ENCODE measurements around the gene DENND4A. TPM values are rescaled to one million over a fixed set of nuclear protein-coding genes. Genes with fewer than 3 reads are reported as not detected.
A peak's percentile ranks its signal among the peaks of the same experiment; 100 is the strongest.

Gene DENND4A
- total RNA-seq, 1 experiment from 2014 or later = 13.2 TPM

DNA sequence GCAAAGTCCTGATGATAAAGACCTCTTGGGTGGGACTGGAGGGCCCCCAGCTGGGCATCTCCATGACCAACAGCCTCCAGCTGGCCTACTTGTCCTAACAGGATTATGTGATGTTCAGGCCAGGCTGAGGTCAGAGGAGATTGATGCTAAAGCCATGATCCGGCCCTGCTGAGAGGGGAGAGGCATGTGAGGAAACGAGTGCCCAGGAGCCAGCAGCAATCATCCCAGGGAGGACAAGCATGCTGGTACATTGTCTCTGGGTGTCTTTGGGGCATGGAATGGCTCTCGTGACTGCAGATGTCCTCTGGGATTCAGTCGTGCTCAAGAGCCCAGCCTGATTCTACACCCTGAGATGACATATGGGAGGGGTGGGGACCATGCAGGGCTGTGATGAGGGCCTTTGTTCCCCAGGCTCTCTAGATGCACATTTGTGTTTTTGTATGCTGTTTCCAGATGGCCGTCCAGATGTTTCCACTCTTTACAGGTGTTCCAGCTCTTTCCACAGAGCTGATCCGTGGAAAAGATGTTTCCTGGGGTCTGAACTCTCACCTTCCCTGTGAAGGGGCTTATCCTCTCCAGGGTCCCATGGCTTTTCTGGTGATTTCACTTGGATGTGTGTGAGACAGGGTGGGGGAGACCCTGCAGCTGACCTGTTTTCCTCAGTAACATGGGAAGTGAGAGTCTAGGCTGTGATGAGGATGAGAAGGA, 150.2 kb downstream of the DENND4A start:
- Histone ChIP-seq H3K27me3 (replicated peaks; ENCODE audit: insufficient read depth, low read depth, low read length, poor library complexity) (no peaks in the 10 kb centered on the region), H3K4me3 (ENCODE audit: low read depth, low read length, poor library complexity, severe bottlenecking) (no peak overlapping the region), H3K4me1 (ENCODE audit: insufficient read depth, low read length, poor library complexity, severe bottlenecking) (no peaks in the 10 kb centered on the region), H3K9me3 (ENCODE audit: low read depth, low read length, poor library complexity, severe bottlenecking) (no peaks in the 10 kb centered on the region), H3K27ac (ENCODE audit: low read depth, low read length, poor library complexity, severe bottlenecking) (no peak overlapping the region), H3K36me3 (ENCODE audit: insufficient read depth, low read length, poor library complexity, severe bottlenecking) (no peaks in the 10 kb centered on the region)
- DNase-seq (ENCODE audit: low spot score) = no peak
- ChIA-PET POLR2A (ENCODE audit: low non-redundant PET) (no interaction called here), CTCF (no interaction called here)
- TF ChIP-seq EZH2 (IDR thresholded peaks at IDR 0.05; ENCODE audit: borderline replicate concordance, low read depth, low read length, poor library complexity, severe bottlenecking) = no peak
- TF ChIP-seq, protein P1, sequence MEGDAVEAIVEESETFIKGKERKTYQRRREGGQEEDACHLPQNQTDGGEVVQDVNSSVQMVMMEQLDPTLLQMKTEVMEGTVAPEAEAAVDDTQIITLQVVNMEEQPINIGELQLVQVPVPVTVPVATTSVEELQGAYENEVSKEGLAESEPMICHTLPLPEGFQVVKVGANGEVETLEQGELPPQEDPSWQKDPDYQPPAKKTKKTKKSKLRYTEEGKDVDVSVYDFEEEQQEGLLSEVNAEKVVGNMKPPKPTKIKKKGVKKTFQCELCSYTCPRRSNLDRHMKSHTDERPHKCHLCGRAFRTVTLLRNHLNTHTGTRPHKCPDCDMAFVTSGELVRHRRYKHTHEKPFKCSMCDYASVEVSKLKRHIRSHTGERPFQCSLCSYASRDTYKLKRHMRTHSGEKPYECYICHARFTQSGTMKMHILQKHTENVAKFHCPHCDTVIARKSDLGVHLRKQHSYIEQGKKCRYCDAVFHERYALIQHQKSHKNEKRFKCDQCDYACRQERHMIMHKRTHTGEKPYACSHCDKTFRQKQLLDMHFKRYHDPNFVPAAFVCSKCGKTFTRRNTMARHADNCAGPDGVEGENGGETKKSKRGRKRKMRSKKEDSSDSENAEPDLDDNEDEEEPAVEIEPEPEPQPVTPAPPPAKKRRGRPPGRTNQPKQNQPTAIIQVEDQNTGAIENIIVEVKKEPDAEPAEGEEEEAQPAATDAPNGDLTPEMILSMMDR (conservative IDR thresholded peaks at IDR 0.05; ENCODE audit: low read depth, low read length) = no peak
- no TSS peak for BruUV-seq (replicated peaks)
- intact Hi-C loops (cut with micrococcal nuclease; ENCODE audit: unreplicated experiment) = loop anchor here (10.0 kb wide), 1 partner anchor 193 kb away; no protein-coding TSS in a partner anchor

DNA sequence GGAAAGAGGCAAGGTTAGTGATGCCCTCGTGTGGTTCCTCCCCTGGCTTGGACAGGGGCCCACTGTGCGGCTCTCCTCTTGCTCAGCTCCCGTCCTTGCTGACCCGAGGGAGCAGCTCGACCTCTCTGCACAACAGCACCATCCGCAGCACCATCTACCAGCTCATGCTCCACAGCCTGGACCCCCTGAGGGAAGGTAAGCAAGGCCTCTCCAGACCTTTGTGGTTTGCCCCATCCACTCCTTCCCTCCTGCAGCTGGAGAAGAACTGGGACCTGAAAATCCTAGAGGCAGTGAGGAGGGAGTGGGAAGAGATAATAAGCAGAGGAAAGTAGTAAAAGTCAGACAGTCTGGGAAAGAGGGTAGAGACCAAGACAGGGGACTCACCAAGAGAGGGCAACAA, 152.6 kb downstream of the DENND4A start:
- POLR2A ChIA-PET (ENCODE audit: low non-redundant PET) = no interaction called here
- intact Hi-C loops (cut with micrococcal nuclease; ENCODE audit: unreplicated experiment) = loop anchor here (5.0 kb wide), 1 partner anchor 218 kb away; no protein-coding TSS in a partner anchor
- H3K27me3 ChIP-seq (replicated peaks; ENCODE audit: insufficient read depth, low read depth, low read length, poor library complexity) = no peaks in the 10 kb centered on the region
- no peaks in the 10 kb centered on the region for H3K9me3 ChIP-seq (ENCODE audit: low read depth, low read length, poor library complexity, severe bottlenecking)
- DNase-seq (ENCODE audit: low spot score) = no peak
- H3K4me3 ChIP-seq (ENCODE audit: low read depth, low read length, poor library complexity, severe bottlenecking) = no peak overlapping the region
- TF ChIP-seq EZH2 (IDR thresholded peaks at IDR 0.05; ENCODE audit: borderline replicate concordance, low read depth, low read length, poor library complexity, severe bottlenecking) = no peak
- TF ChIP-seq, protein P1 (conservative IDR thresholded peaks at IDR 0.05; ENCODE audit: low read depth, low read length) = no peak
- BruUV-seq (replicated peaks) = no TSS peak
- no peak overlapping the region for H3K27ac ChIP-seq (ENCODE audit: low read depth, low read length, poor library complexity, severe bottlenecking)
- H3K36me3 ChIP-seq (ENCODE audit: insufficient read depth, low read length, poor library complexity, severe bottlenecking) = no peaks in the 10 kb centered on the region
- no peaks in the 10 kb centered on the region for H3K4me1 ChIP-seq (ENCODE audit: insufficient read depth, low read length, poor library complexity, severe bottlenecking)
- CTCF ChIA-PET = interaction anchor here (0.6 kb wide), 2 partner anchors 29 to 196 kb away, joined by 3 to 4 read pairs; no protein-coding TSS in a partner anchor

DNA sequence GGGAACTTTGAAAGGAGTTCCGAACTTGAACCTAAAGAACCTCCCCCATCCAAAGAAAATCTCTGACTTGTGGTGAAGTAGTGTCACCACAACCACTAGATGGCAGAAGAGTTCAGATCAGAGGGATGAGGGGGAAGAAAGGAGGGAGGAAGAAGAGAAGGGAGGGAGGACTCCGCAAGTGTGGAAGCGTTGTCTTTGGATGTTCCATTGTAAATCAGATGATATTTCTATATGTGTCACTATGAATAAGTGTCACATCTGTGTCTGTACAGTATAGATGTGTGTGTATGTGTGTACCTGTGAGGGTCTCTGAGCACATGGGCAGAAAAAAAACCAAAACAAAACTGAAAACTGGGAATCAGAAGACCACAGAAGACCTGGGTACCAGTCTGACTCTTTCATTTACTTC, 153.4 kb downstream of the DENND4A start:
- BruUV-seq (replicated peaks) = no TSS peak
- H3K27ac ChIP-seq (ENCODE audit: low read depth, low read length, poor library complexity, severe bottlenecking) = no peak overlapping the region
- no peaks in the 10 kb centered on the region for H3K36me3 ChIP-seq (ENCODE audit: insufficient read depth, low read length, poor library complexity, severe bottlenecking)
- peak overlapping the region; percentile 9 for H3K4me3 ChIP-seq (ENCODE audit: low read depth, low read length, poor library complexity, severe bottlenecking)
- peak; percentile 89 for DNase-seq (ENCODE audit: low spot score)
- ChIA-PET POLR2A (ENCODE audit: low non-redundant PET) (no interaction called here), CTCF (no interaction called here)
- intact Hi-C loops (cut with micrococcal nuclease; ENCODE audit: unreplicated experiment) = loop anchor here (5.0 kb wide), 1 partner anchor 219 kb away; no protein-coding TSS in a partner anchor
- no peaks in the 10 kb centered on the region for H3K4me1 ChIP-seq (ENCODE audit: insufficient read depth, low read length, poor library complexity, severe bottlenecking)
- TF ChIP-seq, protein P1 (conservative IDR thresholded peaks at IDR 0.05; ENCODE audit: low read depth, low read length) = peak; percentile 89
- TF ChIP-seq EZH2 (IDR thresholded peaks at IDR 0.05; ENCODE audit: borderline replicate concordance, low read depth, low read length, poor library complexity, severe bottlenecking) = no peak
- no peaks in the 10 kb centered on the region for H3K27me3 ChIP-seq (replicated peaks; ENCODE audit: insufficient read depth, low read depth, low read length, poor library complexity)
- H3K9me3 ChIP-seq (ENCODE audit: low read depth, low read length, poor library complexity, severe bottlenecking) = no peaks in the 10 kb centered on the region

Data from A673 (cell line).